HG03469 (cell line): ENCODE results near the gene MTRFR.
"Not testable (repeated sequence)": the region's sequence is repeated elsewhere in the genome, so short reads cannot be mapped to it uniquely, and the experiment has no call there.

Experiments
- ATAC-seq: cut with Tn5 transposase; IDR thresholded peaks from one replicate; pipeline ENCODE4 v1.9.1; 2021; ENCODE audit warnings: mild to moderate bottlenecking, moderate library complexity, moderate number of reproducible peaks; ENCODE audit not compliant: unreplicated experiment

MTRFR gene

GRCh38 chr12:123232807-123233504 lies at the start of gene MTRFR, which contains the start of gene MPHOSPH9:
Gene MTRFR, plus strand, starts transcription at chr12:123233436. Its CDS starts 20,239 bp downstream, at chr12:123253675.
Gene MPHOSPH9, minus strand, starts transcription at chr12:123233141. Its CDS starts 2,777 bp downstream, at chr12:123230364.
- ATAC-seq = peak; percentile 59

GRCh38 chr12:123187637-123188036 lies 45.6 kb upstream of the MTRFR start:
- no peak for ATAC-seq

DNA sequence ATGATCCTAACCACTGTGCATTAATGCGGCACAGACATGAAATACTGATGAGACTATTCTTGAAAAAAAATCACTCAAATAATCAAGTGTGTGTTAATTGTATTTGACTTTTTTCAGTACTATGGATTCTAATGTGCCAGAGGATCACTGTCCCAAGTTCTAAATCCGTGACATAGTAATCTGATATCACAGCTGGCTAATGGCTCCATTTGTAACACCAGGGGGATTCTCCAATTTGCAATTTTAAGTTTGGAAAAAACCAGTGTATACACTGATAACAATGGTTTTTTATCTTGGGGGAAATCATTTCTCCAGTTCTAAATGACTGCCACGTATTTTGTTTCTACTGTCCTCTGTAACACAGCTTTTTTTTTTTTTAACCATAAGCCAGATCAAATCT lies 33.3 kb upstream of the MTRFR start:
- ATAC-seq = no peak

GRCh38 chr12:123200414-123200813 lies 32.8 kb upstream of the MTRFR start:
- no peak for ATAC-seq

GRCh38 chr12:123206794-123207193 lies 26.4 kb upstream of the MTRFR start:
- not testable (repeated sequence) for ATAC-seq

DNA sequence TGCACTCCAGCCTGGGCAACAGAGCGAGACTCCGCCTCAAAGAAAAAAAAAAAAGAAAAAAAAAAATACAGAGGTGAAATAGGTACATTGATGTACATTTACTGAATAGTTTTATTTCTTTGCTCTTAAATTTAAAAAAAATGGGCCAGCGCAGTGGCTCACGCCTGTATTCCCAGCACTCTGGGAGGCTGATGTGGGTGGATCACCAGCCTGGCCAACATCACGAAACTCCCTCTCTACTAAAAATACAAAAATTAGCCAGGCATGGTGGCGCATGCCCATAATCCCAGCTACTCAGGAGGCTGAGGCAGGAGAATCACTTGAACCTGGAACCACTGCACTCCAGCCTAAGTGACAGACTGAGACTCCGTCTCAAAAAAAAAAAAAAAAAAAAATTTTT lies 25.4 kb upstream of the MTRFR start:
- ATAC-seq = not testable (repeated sequence)

DNA sequence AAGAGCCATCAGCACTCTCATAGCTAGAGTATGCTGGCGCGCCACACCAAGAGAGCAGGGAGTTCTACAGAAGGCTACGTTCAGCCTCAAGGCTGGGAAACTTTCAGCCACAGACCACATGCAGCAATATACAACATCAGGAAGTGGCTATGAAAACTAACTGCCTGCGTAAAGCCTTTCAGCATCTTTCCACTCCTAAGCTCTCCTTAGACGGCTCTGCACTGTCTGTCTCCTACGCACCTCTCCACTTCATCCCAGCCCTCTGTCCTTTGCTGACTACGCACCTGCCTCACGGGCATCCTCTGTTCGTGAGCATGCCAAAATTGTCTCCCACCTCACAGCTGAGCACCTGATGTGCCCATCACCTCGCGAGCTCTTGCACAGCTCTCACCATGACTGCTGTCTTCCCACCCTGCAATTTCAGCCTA lies 10.0 kb upstream of the MTRFR start:
- ATAC-seq = no peak

GRCh38 chr12:123225443-123225842 lies 7.8 kb upstream of the MTRFR start:
- no peak for ATAC-seq

GRCh38 chr12:123227581-123228258 lies 5.5 kb upstream of the MTRFR start:
- no peak for ATAC-seq

DNA sequence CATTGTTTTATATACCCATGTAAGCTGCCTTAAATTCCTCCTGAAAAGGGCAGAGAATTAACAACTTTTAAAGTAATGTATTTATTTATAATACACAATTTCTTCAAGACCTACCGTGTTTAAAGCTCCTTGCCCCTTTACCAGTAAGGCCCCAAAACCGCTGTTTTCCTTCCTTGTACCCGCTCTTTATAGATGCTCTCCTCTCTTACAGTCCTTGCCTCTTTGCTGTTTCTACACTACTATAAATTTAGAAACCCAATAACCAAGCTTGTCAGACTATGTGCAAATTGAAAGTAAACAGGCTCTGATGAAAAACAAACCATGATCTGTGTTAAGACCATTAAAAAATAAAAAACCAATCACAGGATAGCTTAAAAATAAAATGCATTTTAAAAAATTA lies 4.2 kb upstream of the MTRFR start:
- ATAC-seq = no peak

GRCh38 chr12:123231931-123232330 lies 1.3 kb upstream of the MTRFR start:
- ATAC-seq = no peak

DNA sequence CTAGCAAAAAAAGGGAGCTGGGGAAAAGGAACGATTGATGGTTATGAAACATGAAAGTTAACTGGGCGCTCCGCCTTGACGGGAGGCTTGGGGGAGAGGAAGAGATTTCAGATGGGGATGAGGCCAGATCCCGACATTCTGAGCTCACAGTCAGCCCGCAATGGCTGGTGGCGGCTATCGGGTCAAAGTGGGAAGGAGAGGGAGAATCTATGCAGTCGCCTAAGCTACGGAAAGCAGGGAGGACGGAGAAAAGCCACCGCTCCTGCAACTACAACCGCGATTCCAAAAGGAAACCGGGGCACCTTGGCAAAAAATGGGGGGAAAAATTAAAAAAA lies 797 bp upstream of the MTRFR start:
- ATAC-seq = no peak

DNA sequence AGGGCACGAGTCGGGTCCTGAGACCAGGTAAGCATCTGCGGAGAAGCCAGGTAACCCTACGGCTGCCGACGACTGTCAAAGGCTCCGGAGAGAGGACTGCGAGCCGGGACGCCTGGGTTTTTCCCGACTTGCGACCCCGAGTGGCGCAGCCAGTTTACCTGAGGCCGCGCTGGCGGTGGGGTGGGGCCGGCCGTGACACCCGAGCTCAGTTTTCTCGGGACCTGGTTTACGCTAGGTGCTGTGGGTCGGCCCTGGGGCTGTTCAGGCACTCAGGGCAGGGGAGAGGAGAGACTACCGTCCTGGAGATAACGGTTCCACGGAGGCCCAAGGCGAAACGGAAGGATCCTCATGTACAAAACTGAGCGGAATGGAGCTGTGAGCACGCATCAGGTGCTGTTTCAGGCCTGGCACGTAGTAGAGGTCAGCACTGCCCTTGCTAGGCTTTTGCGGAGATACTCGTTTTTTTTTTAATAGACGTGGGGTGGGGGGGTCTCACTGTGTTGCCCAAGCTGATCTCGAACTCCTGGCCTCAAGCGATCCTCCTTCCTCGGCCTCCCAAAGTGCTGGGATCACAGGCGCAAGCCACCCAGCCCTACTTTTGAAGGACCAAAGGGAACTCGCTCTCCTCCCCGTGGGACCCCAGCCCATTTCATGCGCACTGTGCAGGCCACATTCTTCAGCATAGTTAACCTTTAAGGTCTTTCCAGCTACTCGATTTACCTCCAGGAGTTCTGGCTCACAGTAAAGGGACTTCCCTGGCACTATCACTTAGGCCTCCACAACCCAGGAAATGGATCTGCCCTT lies 471 bp downstream of the MTRFR start:
- ATAC-seq = no peak

GRCh38 chr12:123237646-123238329 lies 4.6 kb downstream of the MTRFR start:
- ATAC-seq = no peak

DNA sequence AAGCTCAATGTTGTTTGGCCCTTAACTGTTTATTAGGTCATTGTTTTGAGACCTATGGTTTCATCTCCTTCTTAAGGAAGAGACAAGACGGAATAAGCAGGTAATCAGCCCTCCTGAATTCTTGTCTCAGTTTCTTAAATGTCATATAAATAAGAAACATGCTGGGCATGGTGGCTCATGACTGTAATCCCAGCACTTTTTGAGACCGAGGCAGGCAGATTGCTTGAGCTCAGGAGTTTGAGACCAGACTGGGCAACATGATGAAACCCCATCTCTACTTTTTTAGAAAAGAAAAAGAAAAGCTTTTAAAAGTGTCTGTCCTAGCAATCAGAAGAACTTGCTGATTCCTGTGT lies 5.1 kb downstream of the MTRFR start:
- ATAC-seq = no peak

- ATAC-seq = no peak
Observed at GRCh38 chr12:123238961-123239360, 5.7 kb downstream of the MTRFR start.

DNA sequence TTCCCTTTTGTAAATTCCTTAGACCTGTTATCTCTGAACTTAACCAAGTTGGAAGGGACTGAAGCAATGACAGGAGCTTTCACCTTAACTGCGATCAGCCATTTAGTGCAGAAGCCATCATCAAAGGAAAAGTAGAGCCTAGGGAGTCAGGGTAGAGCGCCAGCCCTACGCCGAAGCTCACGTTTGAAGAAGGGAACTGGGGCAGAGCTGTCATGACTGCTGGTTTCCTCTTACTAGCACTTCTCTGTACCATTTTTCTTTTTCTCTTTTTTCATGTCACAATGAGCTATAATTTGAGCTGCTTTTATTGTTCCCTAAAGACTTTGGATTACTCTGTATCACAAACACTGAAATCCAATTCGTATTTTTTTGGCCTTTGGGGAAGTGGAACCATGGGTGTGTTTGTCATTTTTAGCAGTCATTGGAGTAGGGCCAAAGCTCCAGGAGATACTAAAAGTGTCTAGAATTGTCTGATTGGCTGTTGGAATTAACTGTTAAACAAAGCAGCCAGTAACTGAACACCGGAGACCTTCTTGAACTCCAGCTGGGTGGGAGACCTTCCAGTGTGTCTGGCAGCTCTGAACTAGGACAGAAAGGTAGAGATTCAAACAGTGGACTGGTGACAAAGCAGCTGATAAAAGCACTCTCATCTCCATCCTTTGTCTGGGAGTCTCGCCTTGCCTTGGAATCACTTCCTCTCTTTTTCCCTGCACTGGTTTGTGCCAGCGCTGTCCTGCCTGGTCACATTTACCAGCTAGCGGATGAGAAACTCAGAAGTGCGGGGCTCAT lies 9.1 kb downstream of the MTRFR start:
- ATAC-seq = no peak

DNA sequence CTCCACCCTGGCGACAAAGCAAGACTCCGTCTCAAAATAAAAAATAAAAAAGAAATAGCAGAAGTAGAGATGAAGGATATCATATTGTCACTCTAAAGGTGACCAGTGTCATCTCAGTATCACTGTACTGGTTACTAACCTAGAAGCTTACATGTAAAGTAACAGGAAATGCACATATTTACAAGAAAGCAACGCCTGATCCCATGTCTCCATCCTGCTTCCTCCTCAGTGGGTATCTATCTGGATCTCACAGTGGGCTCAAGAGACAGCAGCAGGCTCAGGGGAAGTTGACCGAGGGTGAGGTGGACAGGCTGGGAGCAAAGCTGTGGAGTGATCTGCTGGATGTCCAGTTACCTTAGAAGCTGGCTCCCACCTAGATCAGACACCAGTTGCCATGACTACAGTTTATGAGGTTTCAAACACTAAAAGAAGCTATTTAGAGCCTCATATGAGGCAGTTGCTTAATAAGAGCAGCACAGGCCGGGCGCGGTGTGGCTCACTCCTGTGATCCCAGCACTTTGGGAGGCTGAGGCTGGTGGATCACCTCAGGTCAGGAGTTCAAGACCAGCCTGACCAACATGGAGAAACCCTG lies 10.5 kb downstream of the MTRFR start:
- no peak for ATAC-seq

GRCh38 chr12:123245678-123246077 lies 12.4 kb downstream of the MTRFR start:
- ATAC-seq = no peak

DNA sequence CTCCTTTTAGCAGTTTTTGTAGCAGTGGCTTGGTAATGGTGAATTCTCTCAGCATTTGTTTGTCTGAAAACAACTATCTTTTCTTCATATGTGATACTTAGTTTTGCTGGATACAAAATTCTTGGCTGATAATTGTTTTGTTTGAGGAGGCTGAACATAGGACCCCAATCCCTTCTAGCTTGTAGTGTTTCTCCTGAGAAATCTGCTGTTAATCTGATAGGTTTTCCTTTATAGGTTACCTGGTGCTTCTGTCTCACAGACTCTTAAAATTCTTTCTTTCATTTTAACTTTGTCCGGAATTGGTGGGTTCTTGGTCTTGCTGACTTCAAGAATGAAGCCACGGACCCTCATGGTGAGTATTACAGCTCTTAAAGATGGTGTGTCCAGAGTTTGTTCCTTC lies 14.9 kb downstream of the MTRFR start:
- ATAC-seq = not testable (repeated sequence)
